Measurements from ENCODE around the gene LRRTM4.

DNA sequence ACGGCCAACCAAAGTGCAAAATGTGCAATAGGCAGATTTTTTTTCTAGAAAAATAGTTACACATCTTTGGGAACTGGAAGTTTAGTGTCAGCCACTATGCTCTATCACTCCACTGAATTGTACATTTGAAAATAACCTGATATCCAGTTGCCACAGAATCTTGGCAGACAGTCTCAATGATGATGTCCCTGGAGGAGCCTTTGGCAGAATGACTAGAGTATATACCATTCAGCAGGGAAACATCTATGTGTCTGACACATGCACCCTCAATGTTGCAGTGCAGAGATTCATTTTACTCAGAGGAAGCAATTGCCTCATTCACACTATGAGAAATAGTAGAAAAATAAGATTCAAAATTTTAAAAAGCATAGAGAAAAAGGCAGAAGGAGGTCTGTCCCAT lies 475.8 kb downstream of the LRRTM4 start:
- no peak for TF ChIP-seq POLR2A (IDR thresholded peaks at IDR 0.05; ENCODE audit: low read length)
- TF ChIP-seq CTCF (IDR thresholded peaks at IDR 0.05): no peak
- no peak for TF ChIP-seq GATA3 (IDR thresholded peaks at IDR 0.05; ENCODE audit: borderline replicate concordance)
- no peak for TF ChIP-seq CHD4 (IDR thresholded peaks at IDR 0.05; ENCODE audit: borderline replicate concordance)
- TF ChIP-seq, protein P1, sequence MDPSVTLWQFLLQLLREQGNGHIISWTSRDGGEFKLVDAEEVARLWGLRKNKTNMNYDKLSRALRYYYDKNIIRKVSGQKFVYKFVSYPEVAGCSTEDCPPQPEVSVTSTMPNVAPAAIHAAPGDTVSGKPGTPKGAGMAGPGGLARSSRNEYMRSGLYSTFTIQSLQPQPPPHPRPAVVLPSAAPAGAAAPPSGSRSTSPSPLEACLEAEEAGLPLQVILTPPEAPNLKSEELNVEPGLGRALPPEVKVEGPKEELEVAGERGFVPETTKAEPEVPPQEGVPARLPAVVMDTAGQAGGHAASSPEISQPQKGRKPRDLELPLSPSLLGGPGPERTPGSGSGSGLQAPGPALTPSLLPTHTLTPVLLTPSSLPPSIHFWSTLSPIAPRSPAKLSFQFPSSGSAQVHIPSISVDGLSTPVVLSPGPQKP (IDR thresholded peaks at IDR 0.05; ENCODE audit: low read depth, low read length): no peak
- TF ChIP-seq JUN (IDR thresholded peaks at IDR 0.05): no peak
- no peak for TF ChIP-seq REST (IDR thresholded peaks at IDR 0.05)
- TF ChIP-seq HDAC2 (IDR thresholded peaks at IDR 0.05): no peak
- TF ChIP-seq ATOH8 (CRISPR knock-in tag; IDR thresholded peaks at IDR 0.05; ENCODE audit: low read depth): no peak
- TF ChIP-seq KDM1A (IDR thresholded peaks at IDR 0.05; ENCODE audit: low read depth): no peak
